Measurements from ENCODE around the gene EPB41L5.

DNA sequence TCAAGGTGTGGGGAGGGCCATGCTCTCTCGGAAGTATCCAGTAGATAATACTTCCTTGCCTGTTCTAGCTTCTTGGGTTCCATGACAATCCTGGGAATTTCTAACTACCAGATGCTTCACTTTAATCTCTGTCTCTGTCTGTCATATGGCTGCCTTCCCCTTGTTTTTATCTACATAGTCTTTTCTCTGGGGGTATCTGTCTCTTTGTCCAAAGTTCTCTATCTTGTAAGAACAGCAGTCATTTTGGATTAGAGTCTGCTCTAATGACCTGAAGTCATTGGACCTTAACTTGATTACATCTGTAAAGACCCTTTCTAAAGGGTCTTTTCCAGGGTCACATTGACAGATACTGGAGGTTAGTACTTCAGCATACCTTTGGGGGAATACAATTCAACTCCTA is 11.4 kb upstream of the EPB41L5 start:
- TF ChIP-seq, protein P1, sequence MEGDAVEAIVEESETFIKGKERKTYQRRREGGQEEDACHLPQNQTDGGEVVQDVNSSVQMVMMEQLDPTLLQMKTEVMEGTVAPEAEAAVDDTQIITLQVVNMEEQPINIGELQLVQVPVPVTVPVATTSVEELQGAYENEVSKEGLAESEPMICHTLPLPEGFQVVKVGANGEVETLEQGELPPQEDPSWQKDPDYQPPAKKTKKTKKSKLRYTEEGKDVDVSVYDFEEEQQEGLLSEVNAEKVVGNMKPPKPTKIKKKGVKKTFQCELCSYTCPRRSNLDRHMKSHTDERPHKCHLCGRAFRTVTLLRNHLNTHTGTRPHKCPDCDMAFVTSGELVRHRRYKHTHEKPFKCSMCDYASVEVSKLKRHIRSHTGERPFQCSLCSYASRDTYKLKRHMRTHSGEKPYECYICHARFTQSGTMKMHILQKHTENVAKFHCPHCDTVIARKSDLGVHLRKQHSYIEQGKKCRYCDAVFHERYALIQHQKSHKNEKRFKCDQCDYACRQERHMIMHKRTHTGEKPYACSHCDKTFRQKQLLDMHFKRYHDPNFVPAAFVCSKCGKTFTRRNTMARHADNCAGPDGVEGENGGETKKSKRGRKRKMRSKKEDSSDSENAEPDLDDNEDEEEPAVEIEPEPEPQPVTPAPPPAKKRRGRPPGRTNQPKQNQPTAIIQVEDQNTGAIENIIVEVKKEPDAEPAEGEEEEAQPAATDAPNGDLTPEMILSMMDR (IDR thresholded peaks at IDR 0.05), result no peak
- TF ChIP-seq POLR2A (IDR thresholded peaks at IDR 0.05) (no peak), EP300 (IDR thresholded peaks at IDR 0.05) (no peak), POLR2AphosphoS5 (IDR thresholded peaks at IDR 0.05) (no peak)

Measured in sigmoid colon (tissue), 4 donors.